CD4-positive, alpha-beta T cell treated with Interleukin-12 subunit alpha and Interleukin-12 subunit beta, for 1 hour (primary cell): Measurements from ENCODE around the gene MYH3.
"Not testable (repeated sequence)": the region's sequence is repeated elsewhere in the genome, so short reads cannot be mapped to it uniquely, and the experiment has no call there.

Experiments used
- DNase-seq: peaks from one replicate; pipeline ENCODE4 v3.0.0-alpha.2; 2020

Gene MYH3

GRCh38 chr17:10657148-10657547, at the start of gene MYH3:
Gene MYH3 (minus strand): TSS chr17:10657309. CDS start chr17:10655064, 2,245 bp downstream.
- DNase-seq, result no peak

GRCh38 chr17:10705727-10706126, 48.6 kb upstream of the MYH3 start:
- no peak for DNase-seq

GRCh38 chr17:10702574-10702973, 45.5 kb upstream of the MYH3 start:
- DNase-seq, result no peak

GRCh38 chr17:10699856-10700255, 42.7 kb upstream of the MYH3 start:
- peak; percentile 47 for DNase-seq

GRCh38 chr17:10698096-10698818, 41.1 kb upstream of the MYH3 start:
- no peak for DNase-seq

- DNase-seq, result peak; percentile 90
Measured at GRCh38 chr17:10697092-10698081, 40.3 kb upstream of the MYH3 start, which contains the start of the genes ADPRM and SCO1. Gene ADPRM (plus strand): TSS chr17:10697594. CDS start chr17:10704927, 7,333 bp downstream. Gene SCO1 (minus strand): TSS chr17:10697533. CDS start chr17:10697507, 26 bp downstream.

- not testable (repeated sequence) for DNase-seq
Measured at GRCh38 chr17:10695875-10696407, 38.8 kb upstream of the MYH3 start.

- no peak for DNase-seq
Measured at GRCh38 chr17:10687499-10687898, 30.4 kb upstream of the MYH3 start.

- DNase-seq, result no peak
Measured at GRCh38 chr17:10683853-10684252, 26.7 kb upstream of the MYH3 start.

GRCh38 chr17:10681866-10682446, 24.8 kb upstream of the MYH3 start:
- DNase-seq, result no peak

- no peak for DNase-seq
Measured at GRCh38 chr17:10674704-10675103, 17.6 kb upstream of the MYH3 start.

GRCh38 chr17:10673312-10673711, 16.2 kb upstream of the MYH3 start:
- DNase-seq, result no peak

GRCh38 chr17:10668775-10669174, 11.7 kb upstream of the MYH3 start:
- DNase-seq, result no peak

- DNase-seq, result no peak
Measured at GRCh38 chr17:10666906-10667305, 9.8 kb upstream of the MYH3 start.

- DNase-seq, result no peak
Measured at GRCh38 chr17:10664571-10664970, 7.5 kb upstream of the MYH3 start.

GRCh38 chr17:10663231-10663630, 6.1 kb upstream of the MYH3 start:
- DNase-seq, result no peak

GRCh38 chr17:10661437-10661836, 4.3 kb upstream of the MYH3 start:
- no peak for DNase-seq

- no peak for DNase-seq
Measured at GRCh38 chr17:10657879-10658278, 770 bp upstream of the MYH3 start.

- no peak for DNase-seq
Measured at GRCh38 chr17:10653987-10654386, 3.1 kb downstream of the MYH3 start.

- no peak for DNase-seq
Measured at GRCh38 chr17:10652984-10653659, 4.0 kb downstream of the MYH3 start.

- DNase-seq, result no peak
Measured at GRCh38 chr17:10651927-10652326, 5.2 kb downstream of the MYH3 start.

- no peak for DNase-seq
Measured at GRCh38 chr17:10649602-10650001, 7.5 kb downstream of the MYH3 start.
